Osteoblast (primary cell): ENCODE measurements around the gene DLG2. TPM values are rescaled to one million over a fixed set of nuclear protein-coding genes. Genes with fewer than 3 reads are reported as not detected.

Experiments used
- DNase-seq: peaks from one replicate; pipeline ENCODE4 v3.0.0; 2011; ENCODE audit warnings: low spot score, mixed read lengths; ENCODE audit not compliant: insufficient read length; ENCODE audit errors: missing footprints
- H2AFZ ChIP-seq: 2 replicates; pipeline ENCODE4 v1.6.0; 2011; ENCODE audit warnings: mild to moderate bottlenecking, low read length
- H3K27ac ChIP-seq: 2 replicates; pipeline ENCODE4 v1.5.1; 2011; ENCODE audit warnings: mild to moderate bottlenecking, low read depth, low read length, moderate library complexity
- H3K27me3 ChIP-seq: 2 replicates; pipeline ENCODE4 v1.6.0; 2012; ENCODE audit warnings: mild to moderate bottlenecking, control low read depth, inconsistent platforms, low read length, moderate library complexity; ENCODE audit not compliant: insufficient read depth
- H3K36me3 ChIP-seq: 2 replicates; pipeline ENCODE4 v1.5.1; 2011; ENCODE audit warnings: mild to moderate bottlenecking, low read length, control low read depth, moderate library complexity; ENCODE audit not compliant: insufficient read depth
- H3K4me1 ChIP-seq: 2 replicates; pipeline ENCODE4 v1.5.1; 2011; ENCODE audit warnings: mild to moderate bottlenecking, low read length, control low read depth, moderate library complexity; ENCODE audit not compliant: insufficient read depth
- H3K4me2 ChIP-seq: 2 replicates; pipeline ENCODE4 v1.6.0; 2011; ENCODE audit warnings: mild to moderate bottlenecking, low read length; ENCODE audit not compliant: insufficient read depth
- H3K4me3 ChIP-seq: fragments of 200-600 bp; sonication (generic); 3 replicates; pipeline ENCODE4 v1.5.1; 2012; ENCODE audit warnings: mild to moderate bottlenecking, low read length, inconsistent platforms; ENCODE audit not compliant: insufficient read depth
- H3K79me2 ChIP-seq: 2 replicates; pipeline ENCODE4 v1.6.0; 2012; ENCODE audit warnings: mild to moderate bottlenecking, low read length, control low read depth, inconsistent platforms; ENCODE audit not compliant: insufficient read depth
- H3K9me3 ChIP-seq: 2 replicates; pipeline ENCODE4 v1.5.1; 2011; ENCODE audit warnings: low read depth, low read length, control low read depth
- H4K20me1 ChIP-seq: 2 replicates; pipeline ENCODE4 v1.6.0; 2012; ENCODE audit warnings: mild to moderate bottlenecking, low read length, control low read depth; ENCODE audit not compliant: insufficient read depth
- CTCF ChIP-seq: IDR thresholded peaks from 2 replicates; pipeline ENCODE4 v1.5.1; 2011; ENCODE audit warnings: mild to moderate bottlenecking, low read depth, low read length, moderate library complexity; ENCODE audit errors: extremely low read depth
- total RNA-seq: library from RNA; depleted of rRNA; stranded (reverse); fragments of >200 nt; gene quantifications from 2 replicates; pipeline ENCODE4 v1.2.3, GENCODE V29; 2012

Gene DLG2
- total RNA-seq, 1 donor, result 3.3 TPM

- no peak overlapping the region for H2AFZ ChIP-seq
- H3K4me1 ChIP-seq, result no peaks in the 10 kb centered on the region
- no peaks in the 10 kb centered on the region for H3K36me3 ChIP-seq
- no peaks in the 10 kb centered on the region for H4K20me1 ChIP-seq
- H3K4me2 ChIP-seq, result no peak overlapping the region
- no peaks in the 10 kb centered on the region for H3K79me2 ChIP-seq
- H3K27ac ChIP-seq, result no peak overlapping the region
- no peaks in the 10 kb centered on the region for H3K9me3 ChIP-seq
- TF ChIP-seq CTCF, result no peak
- DNase-seq, result no peak
- no peak overlapping the region for H3K4me3 ChIP-seq
- H3K27me3 ChIP-seq, result no peaks in the 10 kb centered on the region
Measured at GRCh38 chr11:83918476-83918875, 1708.7 kb downstream of the DLG2 start.

- no peaks in the 10 kb centered on the region for H3K27me3 ChIP-seq
- H3K79me2 ChIP-seq, result no peaks in the 10 kb centered on the region
- no peak for DNase-seq
- H3K9me3 ChIP-seq, result no peaks in the 10 kb centered on the region
- H3K4me1 ChIP-seq, result no peaks in the 10 kb centered on the region
- H3K27ac ChIP-seq, result no peak overlapping the region
- H3K4me2 ChIP-seq, result no peak overlapping the region
- H4K20me1 ChIP-seq, result no peaks in the 10 kb centered on the region
- no peak overlapping the region for H2AFZ ChIP-seq
- no peak for TF ChIP-seq CTCF
- H3K36me3 ChIP-seq, result no peaks in the 10 kb centered on the region
- H3K4me3 ChIP-seq, result no peak overlapping the region
Measured at GRCh38 chr11:83914995-83915394, 1712.1 kb downstream of the DLG2 start.

- Histone ChIP-seq H3K4me1 (no peaks in the 10 kb centered on the region), H3K4me3 (no peak overlapping the region), H3K27ac (no peak overlapping the region), H2AFZ (no peak overlapping the region), H3K79me2 (no peaks in the 10 kb centered on the region), H3K27me3 (no peaks in the 10 kb centered on the region), H3K36me3 (no peaks in the 10 kb centered on the region), H4K20me1 (no peaks in the 10 kb centered on the region), H3K9me3 (no peaks in the 10 kb centered on the region), H3K4me2 (no peak overlapping the region)
- no peak for DNase-seq
- TF ChIP-seq CTCF, result no peak
Measured at GRCh38 chr11:83909579-83910534, 1717.3 kb downstream of the DLG2 start.

DNA sequence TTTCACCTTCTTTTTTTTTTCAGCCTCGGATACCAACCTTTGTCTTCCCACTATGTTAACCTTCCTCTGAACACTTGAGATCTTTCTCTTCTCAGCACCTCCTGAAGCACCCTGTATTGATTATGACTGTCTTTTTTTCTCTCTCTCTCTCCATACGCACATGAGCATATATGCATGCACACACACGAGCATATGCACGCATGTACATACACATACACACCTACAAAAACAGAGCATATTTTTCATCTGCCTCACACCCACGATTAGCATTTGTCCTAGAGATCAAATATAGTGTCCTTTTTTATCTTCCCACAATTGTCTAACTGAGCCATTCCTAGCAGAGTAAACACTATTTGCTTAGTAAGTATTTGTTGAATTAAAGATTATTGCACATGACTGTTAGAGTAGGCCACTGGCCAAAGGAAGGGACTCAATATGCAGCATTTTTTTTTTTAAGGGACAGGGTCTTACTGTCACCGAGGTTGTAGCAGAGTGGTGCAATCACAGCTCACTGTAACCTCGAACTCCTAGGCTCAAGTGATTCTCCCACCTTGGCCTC, 1718.8 kb downstream of the DLG2 start:
- Histone ChIP-seq H4K20me1 (no peaks in the 10 kb centered on the region), H3K9me3 (no peaks in the 10 kb centered on the region), H3K27ac (no peak overlapping the region), H3K36me3 (no peaks in the 10 kb centered on the region), H3K4me3 (no peak overlapping the region), H2AFZ (no peak overlapping the region), H3K4me2 (no peak overlapping the region), H3K79me2 (no peaks in the 10 kb centered on the region), H3K27me3 (no peaks in the 10 kb centered on the region), H3K4me1 (no peaks in the 10 kb centered on the region)
- DNase-seq, result no peak
- TF ChIP-seq CTCF, result no peak
